Stimulated activated CD8-positive, alpha-beta memory T cell treated with anti-CD3 and anti-CD28 coated beads, Interleukin-4, amount 100 ng/mL, for 4 hours (primary cell): Measurements from ENCODE around the gene FAM83B.
"Not testable (repeated sequence)": the region's sequence is repeated elsewhere in the genome, so short reads cannot be mapped to it uniquely, and the experiment has no call there.

Experiments
- DNase-seq, 2 donors: peaks; one replicate each; pipeline ENCODE4 v3.0.0-alpha.2; 2020; ENCODE audit warnings: low read depth in 2 of 2, low spot score in 1 of 2

Gene FAM83B

DNA sequence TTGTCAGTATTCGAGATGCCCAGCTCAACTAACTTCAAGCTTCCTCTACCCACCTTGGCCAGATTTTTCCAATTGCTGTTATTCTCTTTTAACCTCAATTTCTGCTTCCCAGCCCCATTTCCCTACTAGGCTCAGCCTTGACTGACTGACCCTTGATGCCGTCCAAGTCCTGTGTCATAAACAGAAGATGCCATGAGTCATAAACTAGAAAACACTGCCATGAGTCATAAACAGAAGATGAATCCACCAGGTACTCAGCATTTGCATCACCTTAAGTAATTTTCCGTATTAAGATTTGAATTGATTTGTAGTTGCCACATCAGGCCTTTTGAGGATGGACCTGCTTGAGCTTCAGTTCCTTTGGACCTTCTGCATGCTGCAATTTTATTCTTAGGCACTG, 123.8 kb downstream of the FAM83B start:
- DNase-seq, result no peak

GRCh38 chr6:54971825-54972224, 125.3 kb downstream of the FAM83B start:
- no peak for DNase-seq

- not testable (repeated sequence) for DNase-seq
These were observed 132.6 kb downstream of the FAM83B start for GRCh38 chr6:54979161-54979560.

DNA sequence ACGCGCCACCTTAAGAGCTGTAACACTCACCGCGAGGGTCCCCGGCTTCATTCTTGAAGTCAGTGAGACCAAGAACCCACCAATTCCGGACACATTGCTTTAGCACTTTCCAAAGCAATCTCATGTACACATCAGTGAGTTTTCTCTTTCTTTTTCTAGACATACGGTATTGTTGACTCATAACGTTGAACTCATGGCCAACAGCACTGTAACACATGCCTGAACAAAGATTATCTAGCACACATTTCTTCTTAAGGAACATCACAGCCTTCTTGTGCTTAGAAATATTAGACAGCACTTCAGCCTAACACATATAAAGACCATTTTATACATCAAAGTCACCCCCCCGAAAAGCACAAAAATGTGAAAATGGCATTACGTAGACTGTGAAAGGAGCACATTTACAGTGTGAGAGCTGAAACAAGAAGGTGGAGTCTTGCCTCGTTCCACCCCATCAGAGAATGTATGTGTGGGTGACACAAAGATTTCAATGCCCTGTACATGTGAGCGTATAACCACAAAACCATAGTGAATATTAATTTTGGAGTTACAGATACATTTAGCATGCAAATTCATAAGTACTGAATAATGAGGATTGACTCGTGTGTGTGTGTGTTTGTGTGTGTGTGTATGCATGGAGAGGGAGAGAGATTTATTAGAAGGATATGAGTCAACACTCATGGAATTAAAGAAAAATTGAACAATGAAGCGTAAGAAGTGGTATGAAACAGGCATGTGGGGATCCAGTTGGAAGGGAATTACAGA, 134.1 kb downstream of the FAM83B start:
- no peak for DNase-seq

DNA sequence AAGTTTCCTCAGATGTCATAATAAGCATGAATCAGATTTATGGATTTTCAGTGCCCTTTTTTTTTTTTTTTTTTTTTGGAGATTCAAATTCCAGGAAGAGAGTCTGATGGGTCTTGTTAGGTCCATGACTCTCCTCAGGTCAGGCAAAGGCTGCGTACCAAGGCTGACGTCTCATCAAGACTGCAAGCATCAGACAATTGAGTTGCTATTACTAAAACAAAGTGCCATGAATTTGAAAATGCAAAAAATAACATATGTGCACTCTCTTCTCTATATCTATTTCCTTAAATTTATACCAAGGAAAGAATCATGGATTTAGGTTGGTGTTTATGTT, 134.7 kb downstream of the FAM83B start:
- DNase-seq, result no peak

GRCh38 chr6:54981647-54982046, 135.1 kb downstream of the FAM83B start:
- DNase-seq, result no peak

GRCh38 chr6:54987633-54988290, 141.2 kb downstream of the FAM83B start:
- no peak for DNase-seq

GRCh38 chr6:54988576-54988975, 142.0 kb downstream of the FAM83B start:
- no peak for DNase-seq

- no peak for DNase-seq
These were observed 143.4 kb downstream of the FAM83B start for GRCh38 chr6:54990001-54990400.
